ENCODE measurements around the gene EVC2.

DNA sequence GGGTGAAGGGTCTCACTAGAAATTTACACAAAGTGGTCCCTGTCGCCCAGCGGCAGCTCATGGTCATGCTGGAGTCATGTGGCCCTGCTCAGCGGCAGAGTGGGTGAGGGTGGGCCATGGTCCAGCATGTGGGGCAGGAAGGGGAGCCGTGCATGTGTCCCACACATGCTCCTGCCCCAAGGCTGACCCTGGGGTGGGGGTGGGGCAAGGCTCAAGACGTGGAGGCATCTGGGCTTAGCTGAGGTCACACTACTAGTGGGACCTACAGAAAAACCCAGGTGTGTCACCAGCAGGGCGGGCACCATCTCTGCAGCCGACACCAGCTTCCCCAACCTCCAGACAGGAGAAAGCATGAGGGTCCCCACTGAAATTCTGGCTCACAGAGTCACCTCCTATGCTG is 45.0 kb upstream of the EVC2 start:
- TF ChIP-seq, protein P1, sequence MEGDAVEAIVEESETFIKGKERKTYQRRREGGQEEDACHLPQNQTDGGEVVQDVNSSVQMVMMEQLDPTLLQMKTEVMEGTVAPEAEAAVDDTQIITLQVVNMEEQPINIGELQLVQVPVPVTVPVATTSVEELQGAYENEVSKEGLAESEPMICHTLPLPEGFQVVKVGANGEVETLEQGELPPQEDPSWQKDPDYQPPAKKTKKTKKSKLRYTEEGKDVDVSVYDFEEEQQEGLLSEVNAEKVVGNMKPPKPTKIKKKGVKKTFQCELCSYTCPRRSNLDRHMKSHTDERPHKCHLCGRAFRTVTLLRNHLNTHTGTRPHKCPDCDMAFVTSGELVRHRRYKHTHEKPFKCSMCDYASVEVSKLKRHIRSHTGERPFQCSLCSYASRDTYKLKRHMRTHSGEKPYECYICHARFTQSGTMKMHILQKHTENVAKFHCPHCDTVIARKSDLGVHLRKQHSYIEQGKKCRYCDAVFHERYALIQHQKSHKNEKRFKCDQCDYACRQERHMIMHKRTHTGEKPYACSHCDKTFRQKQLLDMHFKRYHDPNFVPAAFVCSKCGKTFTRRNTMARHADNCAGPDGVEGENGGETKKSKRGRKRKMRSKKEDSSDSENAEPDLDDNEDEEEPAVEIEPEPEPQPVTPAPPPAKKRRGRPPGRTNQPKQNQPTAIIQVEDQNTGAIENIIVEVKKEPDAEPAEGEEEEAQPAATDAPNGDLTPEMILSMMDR (IDR thresholded peaks at IDR 0.05), result no peak
- TF ChIP-seq ZFX (IDR thresholded peaks at IDR 0.05; ENCODE audit: borderline replicate concordance), result no peak

All from 22Rv1 (cell line).